ENCODE measurements around the gene TMEM132C.
A peak's percentile ranks its signal among the peaks of the same experiment; 100 is the strongest.

TMEM132C gene

GRCh38 chr12:128353301-128353700 lies 86.3 kb downstream of the TMEM132C start:
- DNase-seq, result no peak

GRCh38 chr12:128356547-128356946 lies 89.6 kb downstream of the TMEM132C start:
- DNase-seq, result no peak

- no peak for DNase-seq
Observed at GRCh38 chr12:128361400-128361995, 94.5 kb downstream of the TMEM132C start.

GRCh38 chr12:128365032-128365431 lies 98.1 kb downstream of the TMEM132C start:
- no peak for DNase-seq

GRCh38 chr12:128365651-128366231 lies 98.8 kb downstream of the TMEM132C start:
- peak; percentile 7 for DNase-seq

- no peak for DNase-seq
Observed at GRCh38 chr12:128367961-128368360, 101.0 kb downstream of the TMEM132C start.

- no peak for DNase-seq
Observed at GRCh38 chr12:128381541-128381940, 114.6 kb downstream of the TMEM132C start.

GRCh38 chr12:128381946-128382345 lies 115.0 kb downstream of the TMEM132C start:
- peak; percentile 11 for DNase-seq

GRCh38 chr12:128382946-128383345 lies 116.0 kb downstream of the TMEM132C start:
- DNase-seq, result no peak

- no peak for DNase-seq
Observed at GRCh38 chr12:128383357-128383937, 116.5 kb downstream of the TMEM132C start.

- no peak for DNase-seq
Observed at GRCh38 chr12:128385736-128386135, 118.8 kb downstream of the TMEM132C start.

GRCh38 chr12:128387811-128388422 lies 120.9 kb downstream of the TMEM132C start:
- peak; percentile 29 for DNase-seq

- peak; percentile 37 for DNase-seq
Observed at GRCh38 chr12:128388461-128389000, 121.6 kb downstream of the TMEM132C start.

- DNase-seq, result no peak
Observed at GRCh38 chr12:128393346-128393745, 126.4 kb downstream of the TMEM132C start.

- no peak for DNase-seq
Observed at GRCh38 chr12:128394137-128394536, 127.2 kb downstream of the TMEM132C start.

- DNase-seq, result no peak
Observed at GRCh38 chr12:128399253-128399652, 132.3 kb downstream of the TMEM132C start.

GRCh38 chr12:128402486-128403243 lies 135.7 kb downstream of the TMEM132C start:
- no peak for DNase-seq

GRCh38 chr12:128408669-128409068 lies 141.7 kb downstream of the TMEM132C start:
- no peak for DNase-seq

GRCh38 chr12:128415036-128415560 lies 148.1 kb downstream of the TMEM132C start:
- DNase-seq, result no peak

GRCh38 chr12:128418944-128419343 lies 152.0 kb downstream of the TMEM132C start:
- DNase-seq, result no peak

GRCh38 chr12:128420163-128420562 lies 153.2 kb downstream of the TMEM132C start:
- no peak for DNase-seq

GRCh38 chr12:128421375-128421774 lies 154.4 kb downstream of the TMEM132C start:
- DNase-seq, result no peak

GRCh38 chr12:128423205-128423604 lies 156.2 kb downstream of the TMEM132C start:
- DNase-seq, result no peak

Data from NCI-H1092 (cell line).